GM21423 (cell line): ENCODE measurements around the gene CRYL1.

Source experiments
- ATAC-seq: cut with Tn5 transposase; IDR thresholded peaks from one replicate; pipeline ENCODE4 v1.9.1; 2021; ENCODE audit warnings: mild to moderate bottlenecking, moderate library complexity; ENCODE audit not compliant: unreplicated experiment

The CRYL1 gene

DNA sequence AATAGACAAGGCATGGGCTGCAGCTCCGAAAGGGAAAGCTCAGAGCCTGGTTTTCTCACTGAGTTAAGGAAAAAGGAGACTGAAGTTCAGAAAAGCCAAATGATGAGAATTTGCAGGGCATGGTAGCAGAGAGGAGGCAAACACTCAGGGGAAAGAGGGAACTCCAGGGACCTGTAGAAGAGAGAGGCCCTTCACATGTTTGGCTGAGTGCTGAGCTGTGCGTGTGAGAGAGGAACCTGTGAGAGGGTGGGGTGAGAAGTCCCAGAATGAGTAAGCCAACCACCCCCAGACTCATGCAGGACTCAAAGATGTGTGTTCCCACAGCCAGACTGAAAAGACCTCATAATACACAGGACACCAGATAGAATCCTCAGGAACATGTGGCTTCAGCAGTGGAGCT, 2.8 kb upstream of the CRYL1 start:
- ATAC-seq = no peak

DNA sequence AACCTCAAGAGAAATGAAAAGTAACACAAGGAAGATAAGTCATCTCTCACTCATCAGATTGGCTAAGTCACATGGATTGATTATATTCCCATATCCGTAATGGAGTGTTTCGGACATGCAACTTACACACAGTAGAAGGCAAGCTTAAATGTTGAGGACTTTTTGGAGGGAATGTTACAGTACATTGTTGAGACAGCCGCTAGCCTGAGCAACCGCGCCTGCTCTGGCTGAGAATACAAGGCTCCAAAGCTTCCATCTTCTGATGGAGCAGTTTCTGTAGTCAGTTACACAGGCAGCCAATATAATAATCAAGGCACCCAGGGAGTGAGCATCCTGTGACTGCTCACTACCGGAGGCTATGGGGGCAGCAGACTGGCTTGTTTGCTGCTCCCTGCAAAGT, 1.0 kb upstream of the CRYL1 start:
- no peak for ATAC-seq

DNA sequence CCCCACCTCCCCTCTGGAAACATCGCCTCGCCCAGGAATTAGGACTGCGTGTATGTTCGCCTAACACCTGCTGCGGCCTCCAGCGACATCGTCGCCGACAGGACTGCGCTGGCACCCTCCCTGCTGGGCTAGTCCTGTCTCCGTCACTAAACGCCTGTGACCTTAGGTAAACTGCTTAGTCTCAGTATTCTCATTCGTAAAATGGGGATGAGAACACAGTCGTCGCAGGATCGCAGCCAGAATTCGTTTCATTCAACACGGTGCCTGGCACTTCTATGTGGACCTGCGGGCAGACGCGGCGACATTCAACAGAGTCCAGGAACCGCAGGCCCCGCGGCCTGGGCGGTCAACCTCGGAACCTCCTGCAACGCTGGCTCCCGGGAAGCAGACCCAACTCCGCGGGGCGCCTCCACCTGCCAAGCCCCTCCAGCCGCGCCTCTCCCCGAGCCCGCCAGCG, 485 bp downstream of the CRYL1 start:
- peak; percentile 15 for ATAC-seq

- no peak for ATAC-seq
These were observed 4.1 kb downstream of the CRYL1 start for GRCh38 chr13:20521364-20522115.

DNA sequence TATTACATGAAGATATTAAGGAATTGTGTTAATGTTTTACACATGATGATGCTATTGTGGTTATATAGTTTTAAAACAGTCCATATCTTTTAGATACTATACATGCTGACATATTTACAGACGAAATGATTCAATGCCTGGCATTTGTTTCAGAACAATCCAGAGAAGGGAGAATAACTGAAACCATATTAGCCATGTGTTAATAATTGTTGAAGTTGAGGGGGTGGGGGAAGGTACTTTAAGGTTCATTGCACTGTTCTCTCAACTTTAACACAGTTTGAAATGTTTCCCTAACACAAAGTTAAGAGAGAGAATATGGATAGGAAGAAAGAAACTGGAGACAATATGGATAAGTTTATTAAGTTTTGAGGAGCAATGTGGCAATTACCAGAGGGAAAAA, 5.8 kb downstream of the CRYL1 start:
- no peak for ATAC-seq

DNA sequence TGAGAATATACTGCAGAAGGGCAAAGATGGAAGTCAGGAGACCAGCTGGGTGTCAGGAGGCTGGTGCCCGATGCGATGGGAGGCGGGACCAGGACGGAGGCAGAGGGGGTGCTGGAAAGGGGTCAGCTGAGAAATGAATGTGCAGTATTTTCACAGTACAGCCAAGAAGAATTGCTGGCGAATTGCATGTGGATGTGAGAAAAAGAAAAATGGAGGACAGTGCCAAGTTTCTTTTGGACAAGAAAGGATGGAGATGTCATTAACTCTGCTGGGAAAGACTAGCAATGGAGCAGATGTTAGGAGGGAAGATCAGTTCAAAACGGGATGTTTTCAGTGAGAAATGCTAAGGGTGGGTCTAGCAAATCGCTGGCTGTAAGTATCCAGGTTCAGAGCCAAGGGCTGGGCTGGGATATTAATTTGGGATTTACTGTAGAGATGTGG, 7.0 kb downstream of the CRYL1 start:
- no peak for ATAC-seq

DNA sequence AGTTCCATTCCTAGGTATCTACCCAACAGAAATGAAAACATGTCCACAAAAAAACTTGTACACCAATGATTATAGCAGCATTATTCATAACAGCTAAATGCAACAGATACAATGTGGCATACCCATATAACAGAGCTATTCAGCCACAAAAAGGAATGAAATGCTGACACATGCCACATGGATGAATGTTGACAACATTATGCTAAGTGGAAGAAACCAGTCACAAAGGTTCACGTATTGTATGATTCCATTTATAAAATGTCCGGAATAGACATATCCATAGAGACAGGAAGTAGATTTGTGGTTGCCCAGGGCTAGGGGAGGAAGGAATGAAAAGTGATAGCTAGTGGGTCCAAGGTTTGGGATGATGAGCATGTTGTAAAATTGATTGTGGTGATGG, 10.8 kb downstream of the CRYL1 start:
- ATAC-seq = no peak

- no peak for ATAC-seq
These were observed 12.1 kb downstream of the CRYL1 start for GRCh38 chr13:20513466-20513995.

DNA sequence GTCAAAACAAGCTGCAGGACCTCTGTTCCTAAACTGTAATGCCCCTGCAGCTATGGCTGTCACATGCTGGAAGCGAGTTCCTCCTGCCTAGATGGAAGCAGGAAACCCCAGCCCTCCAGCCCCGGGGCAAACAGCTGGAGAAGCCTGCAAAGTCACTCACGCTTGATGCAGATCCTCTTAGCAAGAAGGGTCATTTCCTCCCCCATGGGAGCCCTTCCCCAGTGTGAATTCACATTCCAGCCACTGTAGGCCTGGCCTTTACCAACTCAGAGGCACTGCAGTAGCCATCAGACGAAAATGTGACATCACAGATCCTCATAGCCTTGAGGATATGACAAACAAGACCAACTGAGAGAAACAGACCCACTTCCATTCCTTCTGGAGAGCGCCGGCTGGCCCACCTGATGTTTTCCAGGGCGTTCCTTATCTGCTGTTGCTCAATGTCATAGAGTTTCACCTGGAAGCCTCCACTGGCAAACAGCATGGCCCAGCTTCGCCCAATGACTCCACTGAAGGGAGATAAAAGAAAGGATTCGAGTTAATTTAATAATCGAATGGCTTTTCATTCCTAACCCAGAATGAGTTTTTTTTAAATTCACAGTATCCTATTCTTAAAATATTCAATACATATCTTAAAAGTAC, 13.5 kb downstream of the CRYL1 start:
- ATAC-seq = no peak

DNA sequence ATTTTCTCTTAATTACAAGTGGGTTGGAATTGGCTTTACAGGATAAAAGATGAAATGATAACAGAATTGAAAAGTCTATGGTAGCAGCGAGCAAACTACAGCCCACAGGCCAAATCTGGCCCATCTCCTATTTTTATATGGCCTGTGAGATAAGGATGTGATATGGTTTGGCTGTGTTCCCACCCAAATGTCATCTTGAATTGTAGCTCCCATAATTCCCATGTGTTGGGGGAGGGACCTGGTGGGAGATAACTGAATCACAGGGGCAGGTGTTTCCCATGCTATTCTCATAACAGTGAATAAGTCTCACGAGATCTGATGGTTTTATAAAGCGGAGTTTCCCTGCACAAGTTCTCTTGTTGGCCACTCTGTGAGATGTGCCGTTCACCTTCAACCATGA, 19.0 kb downstream of the CRYL1 start:
- no peak for ATAC-seq

DNA sequence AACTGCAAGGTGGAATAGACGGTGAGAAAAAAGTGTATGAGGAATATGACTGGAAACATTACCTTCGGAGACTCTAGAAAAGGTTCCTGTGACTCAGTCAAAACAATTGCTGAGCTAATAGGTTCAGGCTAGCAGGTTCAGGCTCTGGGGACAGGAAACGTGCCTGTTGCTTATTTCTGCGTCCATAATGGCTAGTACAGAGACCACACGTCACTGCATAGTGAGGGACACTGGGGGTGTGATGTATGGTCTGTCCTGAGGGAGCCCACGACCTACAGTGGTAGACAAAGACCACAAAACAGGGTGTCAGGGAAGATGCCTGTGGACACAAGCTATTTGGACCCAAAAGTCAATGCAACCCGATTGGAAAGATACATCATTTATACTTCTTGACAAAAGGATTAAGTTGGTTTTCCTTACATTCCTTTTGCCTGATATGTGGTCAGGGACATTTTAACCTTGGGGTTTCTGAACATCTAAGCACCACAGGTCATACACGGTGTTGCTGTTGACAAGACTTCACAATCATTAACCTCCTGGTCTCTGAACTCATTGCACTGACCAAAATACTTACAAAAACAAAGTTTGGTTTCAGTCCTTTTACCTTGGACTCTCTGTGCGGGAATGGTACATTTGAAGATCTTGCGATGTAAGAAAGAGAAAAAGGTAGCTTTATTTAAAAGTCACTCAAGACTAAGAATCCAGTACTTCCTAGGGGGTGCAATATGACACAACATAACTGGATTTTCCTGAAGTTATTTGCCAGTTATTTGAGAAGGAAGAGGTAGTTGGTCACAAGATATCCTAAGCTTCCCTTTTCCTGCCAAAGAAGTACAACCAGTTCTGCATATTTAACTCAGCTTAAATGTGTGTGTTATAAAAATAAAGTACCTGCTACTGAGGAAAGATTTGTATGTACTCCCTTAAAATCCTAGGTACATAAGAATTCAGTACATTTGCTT, 20.0 kb downstream of the CRYL1 start:
- ATAC-seq = no peak

GRCh38 chr13:20503088-20504083, 22.3 kb downstream of the CRYL1 start:
- no peak for ATAC-seq

GRCh38 chr13:20501592-20501991, 24.1 kb downstream of the CRYL1 start:
- no peak for ATAC-seq

DNA sequence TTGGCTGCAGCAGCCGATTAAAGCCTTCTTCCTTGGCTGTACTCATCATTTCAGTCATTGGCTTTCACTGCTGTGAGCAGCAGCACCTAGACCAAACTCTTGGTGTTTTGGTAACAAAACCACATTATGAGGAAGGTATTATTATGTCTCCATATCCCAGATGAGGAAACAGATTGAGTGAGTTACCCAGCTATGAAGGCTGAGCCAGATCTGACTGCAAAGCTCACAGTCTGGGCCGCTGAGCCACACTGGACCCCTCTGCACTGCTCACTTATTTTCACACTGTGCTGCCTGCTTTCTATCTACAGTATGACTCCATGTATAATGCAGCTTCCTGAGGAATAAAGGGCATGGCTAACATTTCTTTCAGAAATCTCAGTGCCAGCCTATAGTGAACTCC, 24.5 kb downstream of the CRYL1 start:
- no peak for ATAC-seq

DNA sequence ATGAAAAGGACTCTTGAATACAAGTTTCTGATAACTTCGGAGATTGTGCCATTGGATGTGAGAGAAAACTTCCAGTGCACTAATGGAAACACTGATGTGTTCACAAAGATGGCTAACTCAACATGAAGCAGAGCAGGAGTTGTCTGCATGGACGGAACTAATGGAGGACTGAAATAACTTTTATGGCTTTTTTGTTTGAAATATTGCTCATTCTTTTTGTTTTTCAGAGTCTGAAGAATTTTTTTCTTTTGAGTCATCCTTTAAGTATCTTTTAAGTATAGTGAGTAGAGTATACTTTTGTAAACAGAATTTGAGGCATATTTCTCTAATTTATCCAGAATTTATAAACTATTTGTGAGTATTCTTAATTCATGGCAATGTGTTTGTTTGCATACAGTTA, 25.7 kb downstream of the CRYL1 start:
- ATAC-seq = no peak

DNA sequence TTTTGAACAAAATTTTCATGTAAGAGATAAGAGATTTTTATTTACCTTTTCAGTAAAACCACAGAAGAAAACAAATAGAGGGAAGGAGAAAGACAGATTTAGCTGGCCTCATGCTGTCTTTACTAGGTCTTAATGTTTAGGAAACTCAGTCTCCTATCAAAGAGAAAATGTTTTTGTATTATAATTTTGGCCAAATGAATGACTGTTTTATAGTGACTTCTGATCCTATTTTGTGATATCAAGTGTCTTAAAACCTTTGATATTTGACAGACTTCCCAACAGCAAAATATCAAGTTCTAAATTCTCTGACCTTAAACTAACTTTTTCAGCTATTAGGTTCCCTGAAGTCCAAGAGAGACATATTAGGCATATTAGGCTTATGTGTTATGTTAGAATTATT, 27.0 kb downstream of the CRYL1 start:
- ATAC-seq = no peak

- no peak for ATAC-seq
These were observed 27.5 kb downstream of the CRYL1 start for GRCh38 chr13:20498129-20498528.

DNA sequence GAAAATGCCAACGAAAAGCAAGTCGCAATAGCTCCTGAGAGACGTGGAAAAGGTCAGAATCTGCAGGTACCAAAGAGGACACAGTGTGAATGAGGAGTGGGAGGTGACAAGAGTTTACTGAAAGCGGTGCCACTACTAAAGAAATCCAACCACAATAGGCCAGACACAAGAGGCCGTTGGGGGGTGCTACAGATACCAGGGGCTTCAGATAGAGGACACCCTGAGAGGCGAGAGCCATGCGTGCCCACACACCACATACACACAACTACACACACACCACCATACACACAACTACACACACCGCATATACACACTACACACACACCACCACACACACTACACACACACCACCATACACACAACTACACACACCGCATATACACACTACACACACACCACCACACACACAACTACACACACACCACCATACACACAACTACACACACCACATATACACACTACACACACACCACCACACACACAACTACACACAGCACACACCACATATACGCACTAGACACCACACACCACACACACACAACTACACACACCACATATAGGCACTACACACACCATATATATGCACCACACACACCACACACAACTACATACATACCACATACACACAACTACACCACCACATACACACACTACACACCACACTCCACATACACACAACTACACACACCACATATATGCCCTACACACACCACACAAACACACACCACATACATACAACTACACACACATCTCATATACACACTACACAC, 28.5 kb downstream of the CRYL1 start:
- no peak for ATAC-seq
